Subcutaneous adipose tissue (tissue), 4 donors: ENCODE results near the gene ELK1. TPM values are rescaled to one million over a fixed set of nuclear protein-coding genes. Genes with fewer than 3 reads are reported as not detected.

Experiments used
- CTCF ChIP-seq: fragments of 450-650 bp; IDR thresholded peaks from one replicate; pipeline ENCODE4 v1.5.1; 2016; ENCODE audit warnings: low read depth, mild to moderate bottlenecking, control low read depth, antibody characterized with exemption, moderate library complexity
- total RNA-seq, 4 donors: library from RNA; depleted of rRNA; stranded (reverse); fragments of >200 nt; gene quantifications; one replicate each; pipeline ENCODE4 v1.1.0, GENCODE V29; 2016

ELK1 gene
- total RNA-seq: 10 to 100 TPM; 12.3 to 22.0 (median 16.0) TPM

- no peak for TF ChIP-seq CTCF
Measured at GRCh38 chrX:47650164-47651042, at the start of gene ELK1. ELK1 (minus strand) TSS chrX:47650563; CDS start chrX:47641441, 9,122 bp downstream.

- no peak for TF ChIP-seq CTCF
Measured at GRCh38 chrX:47697181-47697580, 46.8 kb upstream of the ELK1 start.

- no peak for TF ChIP-seq CTCF
Measured at GRCh38 chrX:47690175-47690574, 39.8 kb upstream of the ELK1 start.

GRCh38 chrX:47687263-47687662 lies 36.9 kb upstream of the ELK1 start:
- TF ChIP-seq CTCF: no peak

GRCh38 chrX:47683829-47684205 lies 33.5 kb upstream of the ELK1 start:
- TF ChIP-seq CTCF: no peak

GRCh38 chrX:47683184-47683828 lies 32.9 kb upstream of the ELK1 start:
- TF ChIP-seq CTCF: no peak

- no peak for TF ChIP-seq CTCF
Measured at GRCh38 chrX:47674776-47675175, 24.4 kb upstream of the ELK1 start.
